ENCODE data around the gene NRXN2.

DNA sequence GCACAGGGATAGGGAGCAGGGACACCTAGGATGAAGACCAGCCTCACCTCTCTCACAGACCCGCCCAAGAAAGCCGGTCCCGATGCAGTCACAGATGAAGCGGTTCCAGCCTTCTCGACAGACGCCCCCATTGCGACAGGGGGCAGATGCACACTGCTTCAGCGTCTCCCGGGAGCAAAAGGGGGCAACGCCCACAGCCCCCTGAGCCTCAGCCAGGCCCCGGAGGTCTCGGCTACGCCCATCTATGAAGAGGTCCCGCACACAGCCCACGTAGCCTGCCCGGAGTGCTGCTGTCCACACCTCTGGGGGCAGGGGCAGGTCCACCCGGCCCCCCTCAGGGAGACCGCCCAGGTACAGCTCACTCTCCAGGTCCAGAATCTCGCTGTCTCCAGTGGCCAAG, 62.3 kb downstream of the NRXN2 start:
- TF ChIP-seq ZSCAN29 (IDR thresholded peaks at IDR 0.05), result no peak
- TF ChIP-seq, protein P1, sequence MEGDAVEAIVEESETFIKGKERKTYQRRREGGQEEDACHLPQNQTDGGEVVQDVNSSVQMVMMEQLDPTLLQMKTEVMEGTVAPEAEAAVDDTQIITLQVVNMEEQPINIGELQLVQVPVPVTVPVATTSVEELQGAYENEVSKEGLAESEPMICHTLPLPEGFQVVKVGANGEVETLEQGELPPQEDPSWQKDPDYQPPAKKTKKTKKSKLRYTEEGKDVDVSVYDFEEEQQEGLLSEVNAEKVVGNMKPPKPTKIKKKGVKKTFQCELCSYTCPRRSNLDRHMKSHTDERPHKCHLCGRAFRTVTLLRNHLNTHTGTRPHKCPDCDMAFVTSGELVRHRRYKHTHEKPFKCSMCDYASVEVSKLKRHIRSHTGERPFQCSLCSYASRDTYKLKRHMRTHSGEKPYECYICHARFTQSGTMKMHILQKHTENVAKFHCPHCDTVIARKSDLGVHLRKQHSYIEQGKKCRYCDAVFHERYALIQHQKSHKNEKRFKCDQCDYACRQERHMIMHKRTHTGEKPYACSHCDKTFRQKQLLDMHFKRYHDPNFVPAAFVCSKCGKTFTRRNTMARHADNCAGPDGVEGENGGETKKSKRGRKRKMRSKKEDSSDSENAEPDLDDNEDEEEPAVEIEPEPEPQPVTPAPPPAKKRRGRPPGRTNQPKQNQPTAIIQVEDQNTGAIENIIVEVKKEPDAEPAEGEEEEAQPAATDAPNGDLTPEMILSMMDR (IDR thresholded peaks at IDR 0.05 in 2 of 3, conservative IDR thresholded peaks at IDR 0.05 in 1 of 3; ENCODE audit: control insufficient read depth in 2 of 3, extremely low read depth in 1 of 3, insufficient read depth in 1 of 3, low read depth in 3 of 3, low read length in 3 of 3), result no peak
- TF ChIP-seq TAF1 (IDR thresholded peaks at IDR 0.05; ENCODE audit: borderline replicate concordance, low read depth, low read length), result no peak
- TF ChIP-seq CREM (IDR thresholded peaks at IDR 0.05; ENCODE audit: low read depth), result no peak
- TF ChIP-seq POLR2AphosphoS5 (IDR thresholded peaks at IDR 0.05; ENCODE audit: low read length), result no peak
- no peak for TF ChIP-seq EP300 (IDR thresholded peaks at IDR 0.05; ENCODE audit: borderline replicate concordance in 1 of 2, control insufficient read depth in 1 of 2, low read depth in 2 of 2, low read length in 2 of 2)
- TF ChIP-seq NR2C2 (IDR thresholded peaks at IDR 0.05; ENCODE audit: borderline replicate concordance, control insufficient read depth, insufficient read length, low read depth), result no peak
- TF ChIP-seq, protein P2, sequence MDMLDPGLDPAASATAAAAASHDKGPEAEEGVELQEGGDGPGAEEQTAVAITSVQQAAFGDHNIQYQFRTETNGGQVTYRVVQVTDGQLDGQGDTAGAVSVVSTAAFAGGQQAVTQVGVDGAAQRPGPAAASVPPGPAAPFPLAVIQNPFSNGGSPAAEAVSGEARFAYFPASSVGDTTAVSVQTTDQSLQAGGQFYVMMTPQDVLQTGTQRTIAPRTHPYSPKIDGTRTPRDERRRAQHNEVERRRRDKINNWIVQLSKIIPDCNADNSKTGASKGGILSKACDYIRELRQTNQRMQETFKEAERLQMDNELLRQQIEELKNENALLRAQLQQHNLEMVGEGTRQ (IDR thresholded peaks at IDR 0.05; ENCODE audit: borderline replicate concordance, low read depth, low read length), result no peak
- no peak for TF ChIP-seq NFYA (IDR thresholded peaks at IDR 0.05; ENCODE audit: borderline replicate concordance, low read depth, low read length)
- no peak for TF ChIP-seq SMC3 (IDR thresholded peaks at IDR 0.05; ENCODE audit: borderline replicate concordance, low read length)
- TF ChIP-seq RFX5 (IDR thresholded peaks at IDR 0.05; ENCODE audit: low read depth, low read length), result no peak
